ENCODE data around the gene TMEM97. TPM values are rescaled to one million over a fixed set of nuclear protein-coding genes. Genes with fewer than 3 reads are reported as not detected.

TMEM97 gene
- polyA plus RNA-seq, 1 donor from 2014 or later, result 16.9 TPM

- no peak overlapping the region for H3K4me3 ChIP-seq (ENCODE audit: low read length)
- H3K4me2 ChIP-seq (ENCODE audit: low read length), result no peak overlapping the region
- H3K79me2 ChIP-seq (replicated peaks; ENCODE audit: insufficient read depth, low read length), result peaks cover 2% of the 10 kb centered on the region
- no peaks in the 10 kb centered on the region for H3K9me2 ChIP-seq (ENCODE audit: insufficient read depth, low read length)
- H3K27me3 ChIP-seq (ENCODE audit: insufficient read depth, low read depth, low read length), result no peaks in the 10 kb centered on the region
- no peaks in the 10 kb centered on the region for H3K9me3 ChIP-seq (ENCODE audit: low read length)
- H3F3A ChIP-seq (ENCODE audit: insufficient read depth, low read length, poor library complexity, severe bottlenecking), result no peaks in the 10 kb centered on the region
- no peaks in the 10 kb centered on the region for H4K20me1 ChIP-seq (ENCODE audit: insufficient read depth)
- no peaks in the 10 kb centered on the region for H3K36me3 ChIP-seq (ENCODE audit: insufficient read depth, low read length)
- H3K27ac ChIP-seq (ENCODE audit: low read length), result no peak overlapping the region
- H3K9ac ChIP-seq (ENCODE audit: low read length), result no peak overlapping the region
- TF ChIP-seq TAF1 (IDR thresholded peaks at IDR 0.05; ENCODE audit: low read depth) (no peak), EP300 (conservative IDR thresholded peaks at IDR 0.05; ENCODE audit: poor library complexity, severe bottlenecking) (no peak), REST (IDR thresholded peaks at IDR 0.05; ENCODE audit: borderline replicate concordance) (no peak), POLR2AphosphoS5 (IDR thresholded peaks at IDR 0.05) (no peak), SMC3 (conservative IDR thresholded peaks at IDR 0.05; ENCODE audit: poor library complexity) (no peak), CTCF (IDR thresholded peaks at IDR 0.05; ENCODE audit: poor library complexity, severe bottlenecking) (no peak), RAD21 (conservative IDR thresholded peaks at IDR 0.05) (no peak), EZH2 (IDR thresholded peaks at IDR 0.05; ENCODE audit: borderline replicate concordance, insufficient read depth, low read length, poor library complexity, severe bottlenecking) (no peak), MXI1 (conservative IDR thresholded peaks at IDR 0.05; ENCODE audit: poor library complexity, severe bottlenecking) (no peak)
- H2AFZ ChIP-seq (ENCODE audit: low read depth, low read length), result no peak overlapping the region
These were observed 45.0 kb downstream of the TMEM97 start for GRCh38 chr17:28363776-28364650.

- Histone ChIP-seq H3K27ac (ENCODE audit: low read length) (no peak within 1 kb of the TSS), H3K36me3 (ENCODE audit: insufficient read depth, low read length) (no peaks in the 10 kb centered on the region), H2AFZ (ENCODE audit: low read depth, low read length) (no peak within 1 kb of the TSS), H3K9me2 (ENCODE audit: insufficient read depth, low read length) (no peaks in the 10 kb centered on the region), H3K4me3 (ENCODE audit: low read length) (no peak within 1 kb of the TSS), H3K79me2 (replicated peaks; ENCODE audit: insufficient read depth, low read length) (no peaks in the 10 kb centered on the region), H4K20me1 (ENCODE audit: insufficient read depth) (no peaks in the 10 kb centered on the region), H3F3A (ENCODE audit: insufficient read depth, low read length, poor library complexity, severe bottlenecking) (no peaks in the 10 kb centered on the region), H3K4me2 (ENCODE audit: low read length) (no peak within 1 kb of the TSS), H3K9me3 (ENCODE audit: low read length) (no peaks in the 10 kb centered on the region), H3K9ac (ENCODE audit: low read length) (no peak within 1 kb of the TSS), H3K27me3 (ENCODE audit: insufficient read depth, low read depth, low read length) (no peaks in the 10 kb centered on the region)
- TF ChIP-seq EP300 (conservative IDR thresholded peaks at IDR 0.05; ENCODE audit: poor library complexity, severe bottlenecking) (no peak), TAF1 (IDR thresholded peaks at IDR 0.05; ENCODE audit: low read depth) (no peak), CTCF (IDR thresholded peaks at IDR 0.05; ENCODE audit: poor library complexity, severe bottlenecking) (no peak), EZH2 (IDR thresholded peaks at IDR 0.05; ENCODE audit: borderline replicate concordance, insufficient read depth, low read length, poor library complexity, severe bottlenecking) (no peak), MXI1 (conservative IDR thresholded peaks at IDR 0.05; ENCODE audit: poor library complexity, severe bottlenecking) (no peak), POLR2AphosphoS5 (IDR thresholded peaks at IDR 0.05) (no peak), SMC3 (conservative IDR thresholded peaks at IDR 0.05; ENCODE audit: poor library complexity) (no peak), REST (IDR thresholded peaks at IDR 0.05; ENCODE audit: borderline replicate concordance) (no peak), RAD21 (conservative IDR thresholded peaks at IDR 0.05) (no peak)
These were observed 45.8 kb downstream of the TMEM97 start, which contains the start of gene SEBOX for GRCh38 chr17:28364665-28365363. Gene SEBOX, minus strand, starts transcription at chr17:28365199. Its CDS starts 48 bp downstream, at chr17:28365151.

Measured in neural cell (in vitro differentiated cells).